RKO (cell line): Measurements from ENCODE around the gene METTL3.
A peak's percentile ranks its signal among the peaks of the same experiment; 100 is the strongest.

Source experiments
- DNase-seq: peaks from one replicate; pipeline ENCODE4 v3.0.0-alpha.2; 2016; ENCODE audit warnings: low spot score

The METTL3 gene

GRCh38 chr14:21476523-21476924 is 34.6 kb downstream of the METTL3 start:
- no peak for DNase-seq

GRCh38 chr14:21475767-21476522 is 35.2 kb downstream of the METTL3 start:
- DNase-seq = peak; percentile 43

GRCh38 chr14:21467616-21468015 is 43.5 kb downstream of the METTL3 start:
- DNase-seq = no peak

GRCh38 chr14:21455912-21456667 is 55.0 kb downstream of the METTL3 start, which contains the start of gene CHD8:
Gene CHD8, minus strand, starts transcription at chr14:21456123. Its CDS starts 24,480 bp downstream, at chr14:21431643.
- DNase-seq = peak; percentile 100

GRCh38 chr14:21455592-21455911 is 55.6 kb downstream of the METTL3 start:
- no peak for DNase-seq

- DNase-seq = peak; percentile 63
These were observed 56.1 kb downstream of the METTL3 start for GRCh38 chr14:21454843-21455544.

- no peak for DNase-seq
These were observed 61.3 kb downstream of the METTL3 start for GRCh38 chr14:21449899-21450216.
